Esophagus (tissue), 2 donors: ENCODE results near the gene DAPK2. TPM values are rescaled to one million over a fixed set of nuclear protein-coding genes. Genes with fewer than 3 reads are reported as not detected.

ENCODE experiments used
- H3K27ac ChIP-seq, 2 donors: one replicate each; pipeline ENCODE4 v1.5.1; 2013; ENCODE audit warnings: low read depth in 2 of 2, mild to moderate bottlenecking in 2 of 2, inconsistent platforms in 1 of 2, low read length in 1 of 2, moderate library complexity in 1 of 2
- H3K27me3 ChIP-seq, 2 donors: one replicate each; pipeline ENCODE4 v1.6.1; 2013; ENCODE audit warnings: low read length in 2 of 2, control low read depth in 1 of 2, mild to moderate bottlenecking in 1 of 2; ENCODE audit not compliant: insufficient read depth in 2 of 2, control insufficient read depth in 1 of 2
- H3K36me3 ChIP-seq, 2 donors: one replicate each; pipeline ENCODE4 v1.6.1; 2013; ENCODE audit warnings: low read length in 1 of 2; ENCODE audit not compliant: control insufficient read depth in 2 of 2, insufficient read depth in 2 of 2
- H3K4me1 ChIP-seq, 2 donors: one replicate each; pipeline ENCODE4 v1.6.1; 2013; ENCODE audit warnings: low read length in 1 of 2; ENCODE audit not compliant: control insufficient read depth in 2 of 2, insufficient read depth in 2 of 2
- H3K4me3 ChIP-seq, 2 donors: one replicate each; pipeline ENCODE4 v1.5.1; 2013; ENCODE audit warnings: low read length in 2 of 2, mild to moderate bottlenecking in 2 of 2, low read depth in 1 of 2, moderate library complexity in 1 of 2
- H3K9me3 ChIP-seq, 2 donors: one replicate each; pipeline ENCODE4 v1.6.1; 2013; ENCODE audit warnings: mild to moderate bottlenecking in 2 of 2, low read depth in 1 of 2, low read length in 1 of 2, moderate library complexity in 1 of 2; ENCODE audit not compliant: control insufficient read depth in 2 of 2, insufficient read depth in 1 of 2
- WGBS, 2 donors: extraction: QIAGEN DNeasy Blood & Tissue Kit; methylation state at CpG; one replicate each; pipeline ENCODE4 v1.1.7; 2013; 5-methylcytosine and 5-hydroxymethylcytosine counted together
- polyA plus RNA-seq, 2 donors: library from polyadenylated mRNA; stranded (reverse); fragments of 200-250 nt; gene quantifications; one replicate each; pipeline ENCODE4 v1.2.3, GENCODE V29; 2013
- donor health status: healthy with polysubstance abuse.
- donor health status: Bipolar disorder and iron deficiency.

DAPK2 gene
- polyA plus RNA-seq, 2 donors: 1.9 to 8.9 TPM

- H3K9me3 ChIP-seq: no peaks in the 10 kb centered on the region
- H3K36me3 ChIP-seq: no peaks in the 10 kb centered on the region
- no peaks in the 10 kb centered on the region for H3K4me1 ChIP-seq
- H3K4me3 ChIP-seq: no peak overlapping the region
- 83 to 85% methylated on average over 5 of the region's 5 CpGs for WGBS, 2 donors
- no peaks in the 10 kb centered on the region for H3K27me3 ChIP-seq
- no peak overlapping the region for H3K27ac ChIP-seq
Observed at GRCh38 chr15:63889831-63890230, 156.5 kb downstream of the DAPK2 start.

- no peaks in the 10 kb centered on the region for H3K4me1 ChIP-seq
- no peaks in the 10 kb centered on the region for H3K36me3 ChIP-seq
- H3K9me3 ChIP-seq: no peaks in the 10 kb centered on the region
- H3K4me3 ChIP-seq: no peak overlapping the region
- 68 to 77% methylated on average over 3 of the region's 3 CpGs for WGBS, 2 donors
- no peaks in the 10 kb centered on the region for H3K27me3 ChIP-seq
- no peak overlapping the region for H3K27ac ChIP-seq
Observed at GRCh38 chr15:63888823-63889222, 157.5 kb downstream of the DAPK2 start.

GRCh38 chr15:63888146-63888545 is 158.1 kb downstream of the DAPK2 start:
- no peak overlapping the region for H3K27ac ChIP-seq
- no peaks in the 10 kb centered on the region for H3K36me3 ChIP-seq
- H3K4me1 ChIP-seq: no peaks in the 10 kb centered on the region
- WGBS, 2 donors: 56 to 63% methylated on average over 1 of the region's 1 CpG
- H3K4me3 ChIP-seq: no peak overlapping the region
- no peaks in the 10 kb centered on the region for H3K9me3 ChIP-seq
- no peaks in the 10 kb centered on the region for H3K27me3 ChIP-seq

- Histone ChIP-seq H3K36me3 (no peaks in the 10 kb centered on the region), H3K9me3 (no peaks in the 10 kb centered on the region), H3K27ac (no peak overlapping the region), H3K4me3 (no peak overlapping the region), H3K27me3 (no peaks in the 10 kb centered on the region), H3K4me1 (no peaks in the 10 kb centered on the region)
- WGBS, 2 donors: 60 to 91% methylated on average over 5 to 6 of the region's 6 CpGs
Observed at GRCh38 chr15:63887630-63888029, 158.7 kb downstream of the DAPK2 start.

- Histone ChIP-seq H3K27me3 (no peaks in the 10 kb centered on the region), H3K27ac (no peak overlapping the region), H3K9me3 (no peaks in the 10 kb centered on the region), H3K4me1 (no peaks in the 10 kb centered on the region), H3K4me3 (no peak overlapping the region), H3K36me3 (no peaks in the 10 kb centered on the region)
- WGBS, 2 donors: 93 to 94% methylated on average over 7 of the region's 7 CpGs
Observed at GRCh38 chr15:63884953-63885352, 161.3 kb downstream of the DAPK2 start.

- no peaks in the 10 kb centered on the region for H3K27me3 ChIP-seq
- 73 to 87% methylated on average over 6 of the region's 6 CpGs for WGBS, 2 donors
Observed at GRCh38 chr15:63881431-63881830, 164.9 kb downstream of the DAPK2 start.

GRCh38 chr15:63880744-63881143 is 165.5 kb downstream of the DAPK2 start:
- Histone ChIP-seq H3K4me1 (no peaks in the 10 kb centered on the region), H3K36me3 (no peaks in the 10 kb centered on the region), H3K9me3 (no peaks in the 10 kb centered on the region), H3K4me3 (no peak overlapping the region), H3K27me3 (no peaks in the 10 kb centered on the region), H3K27ac (no peak overlapping the region)
- WGBS, 2 donors: 63 to 69% methylated on average over 5 of the region's 5 CpGs

More at GRCh38 chr15:63881431-63881830, 164.9 kb downstream of the DAPK2 start:
- no peaks in the 10 kb centered on the region for H3K9me3 ChIP-seq
- no peak overlapping the region for H3K27ac ChIP-seq
- no peak overlapping the region for H3K4me3 ChIP-seq
- no peaks in the 10 kb centered on the region for H3K36me3 ChIP-seq
- no peaks in the 10 kb centered on the region for H3K4me1 ChIP-seq

GRCh38 chr15:63879995-63880394 is 166.3 kb downstream of the DAPK2 start:
- 86 to 90% methylated on average over 1 of the region's 1 CpG for WGBS, 2 donors
- H3K36me3 ChIP-seq: no peaks in the 10 kb centered on the region
- no peaks in the 10 kb centered on the region for H3K4me1 ChIP-seq
- no peak overlapping the region for H3K27ac ChIP-seq
- no peaks in the 10 kb centered on the region for H3K27me3 ChIP-seq
- no peak overlapping the region for H3K4me3 ChIP-seq
- no peaks in the 10 kb centered on the region for H3K9me3 ChIP-seq

- Histone ChIP-seq H3K36me3 (no peaks in the 10 kb centered on the region), H3K27me3 (no peaks in the 10 kb centered on the region), H3K4me1 (no peaks in the 10 kb centered on the region), H3K27ac (no peak overlapping the region), H3K4me3 (no peak overlapping the region), H3K9me3 (no peaks in the 10 kb centered on the region)
- 50 to 76% methylated on average over 3 of the region's 3 CpGs for WGBS, 2 donors
Observed at GRCh38 chr15:63879211-63879610, 167.1 kb downstream of the DAPK2 start.

- H3K4me1 ChIP-seq: no peaks in the 10 kb centered on the region
- no peak overlapping the region for H3K4me3 ChIP-seq
- no peaks in the 10 kb centered on the region for H3K27me3 ChIP-seq
- 81 to 86% methylated on average over 4 to 5 of the region's 5 CpGs for WGBS, 2 donors
- H3K36me3 ChIP-seq: no peaks in the 10 kb centered on the region
- no peak overlapping the region for H3K27ac ChIP-seq
- peaks cover 0 to 2% of the 10 kb centered on the region in 2 donors for H3K9me3 ChIP-seq
Observed at GRCh38 chr15:63877713-63878271, 168.5 kb downstream of the DAPK2 start.
